HEK293 (cell line): ENCODE data around the gene TMEM184B.

Source experiments
- CTCF ChIA-PET: fragments of 350-600 bp; formaldehyde crosslinking; extraction: SDS; loops from one replicate; lab custom pipeline; 2021; ENCODE audit warnings: antibody characterized with exemption; lab: Yijun Ruan, JAX
- POLR2A ChIA-PET: fragments of 300-600 bp; formaldehyde crosslinking; extraction: SDS; loops from one replicate; lab custom pipeline; 2020; ENCODE audit warnings: antibody characterized with exemption, inconsistent platforms; lab: Yijun Ruan, JAX
- H3K27ac ChIP-seq: fragments of 200-500 bp; sonication (Bioruptor generic); 2 replicates; pipeline ENCODE4 v1.5.1; 2014; ENCODE audit warnings: low read depth, low read length, control low read depth, inconsistent platforms; ENCODE audit errors: extremely low read depth
- H3K36me3 ChIP-seq, 2 experiments: fragments of 200-500 bp in 1 of 2; sonication (Bioruptor generic) in 1 of 2; 1 replicate in 1 of 2; 2 replicates in 1 of 2; pipeline ENCODE4 v1.5.1; 2014 to 2017; ENCODE audit warnings: inconsistent platforms in 2 of 2, low read length in 2 of 2; ENCODE audit not compliant: control insufficient read depth in 2 of 2, insufficient read depth in 1 of 2
- H3K4me1 ChIP-seq: fragments of 200-500 bp; sonication (Bioruptor generic); 2 replicates; pipeline ENCODE4 v1.5.1; 2014; ENCODE audit warnings: mild to moderate bottlenecking, low read length, inconsistent platforms; ENCODE audit not compliant: control insufficient read depth, insufficient read depth
- H3K4me3 ChIP-seq: 2 replicates; pipeline ENCODE4 v1.5.1; 2011; ENCODE audit warnings: low read depth, mild to moderate bottlenecking, control low read depth, low read length, moderate library complexity
- H3K9me3 ChIP-seq: fragments of 200-500 bp; sonication (Bioruptor generic); 2 replicates; pipeline ENCODE4 v1.5.1; 2014; ENCODE audit warnings: low read depth, low read length, inconsistent platforms; ENCODE audit not compliant: control insufficient read depth, insufficient read depth
- SALL2 ChIP-seq: fragments of 450-650 bp; formaldehyde crosslinking; IDR thresholded peaks from 2 replicates; pipeline ENCODE4 v1.5.0; 2017; ENCODE audit warnings: missing biosample characterization, mild to moderate bottlenecking, missing genetic modification characterization, borderline replicate concordance
- ZEB2 ChIP-seq: fragments of 450-650 bp; formaldehyde crosslinking; IDR thresholded peaks from 2 replicates; pipeline ENCODE4 v1.5.1; 2016; ENCODE audit warnings: missing biosample characterization, missing genetic modification characterization
- ZIC2 ChIP-seq: fragments of 450-650 bp; formaldehyde crosslinking; IDR thresholded peaks from 2 replicates; pipeline ENCODE4 v1.5.1; 2016; ENCODE audit warnings: missing biosample characterization, missing genetic modification characterization
- ZNF175 ChIP-seq: fragments of 450-650 bp; formaldehyde crosslinking; IDR thresholded peaks from 2 replicates; pipeline ENCODE4 v1.5.1; 2016; ENCODE audit warnings: missing biosample characterization, missing genetic modification characterization
- ZNF211 ChIP-seq: fragments of 450-650 bp; formaldehyde crosslinking; IDR thresholded peaks from 2 replicates; pipeline ENCODE4 v1.5.1; 2016; ENCODE audit warnings: low read depth, missing biosample characterization, missing genetic modification characterization
- ZNF214 ChIP-seq: fragments of 450-650 bp; formaldehyde crosslinking; IDR thresholded peaks from 2 replicates; pipeline ENCODE4 v1.5.1; 2017; ENCODE audit warnings: missing biosample characterization, mild to moderate bottlenecking, missing genetic modification characterization, borderline replicate concordance
- ZNF324 ChIP-seq: fragments of 450-650 bp; formaldehyde crosslinking; IDR thresholded peaks from 2 replicates; pipeline ENCODE4 v1.5.1; 2016; ENCODE audit warnings: missing biosample characterization, missing genetic modification characterization
- ZNF354C ChIP-seq: fragments of 450-650 bp; formaldehyde crosslinking; IDR thresholded peaks from 2 replicates; pipeline ENCODE4 v1.5.1; 2016; ENCODE audit warnings: missing biosample characterization, missing genetic modification characterization, low read depth, borderline replicate concordance
- ZNF433 ChIP-seq: fragments of 450-650 bp; formaldehyde crosslinking; IDR thresholded peaks from 2 replicates; pipeline ENCODE4 v1.5.1; 2016; ENCODE audit warnings: missing biosample characterization, missing genetic modification characterization, low read depth
- ZNF48 ChIP-seq: fragments of 450-650 bp; formaldehyde crosslinking; IDR thresholded peaks from 2 replicates; pipeline ENCODE4 v1.5.1; 2016; ENCODE audit warnings: missing biosample characterization, missing genetic modification characterization
- ZNF560 ChIP-seq: fragments of 450-650 bp; formaldehyde crosslinking; IDR thresholded peaks from 2 replicates; pipeline ENCODE4 v1.5.1; 2017; ENCODE audit warnings: missing biosample characterization, missing genetic modification characterization, borderline replicate concordance
- ZNF621 ChIP-seq: fragments of 450-650 bp; formaldehyde crosslinking; IDR thresholded peaks from 2 replicates; pipeline ENCODE4 v1.5.1; 2017; ENCODE audit warnings: missing biosample characterization, missing genetic modification characterization
- ZNF704 ChIP-seq: fragments of 450-650 bp; formaldehyde crosslinking; IDR thresholded peaks from 2 replicates; pipeline ENCODE4 v1.5.1; 2016; ENCODE audit warnings: missing biosample characterization, missing genetic modification characterization
- ZNF768 ChIP-seq: fragments of 450-650 bp; formaldehyde crosslinking; IDR thresholded peaks from 2 replicates; pipeline ENCODE4 v1.5.1; 2018; ENCODE audit warnings: missing biosample characterization, mild to moderate bottlenecking, missing genetic modification characterization
- ZNF777 ChIP-seq: fragments of 450-650 bp; formaldehyde crosslinking; IDR thresholded peaks from 2 replicates; pipeline ENCODE4 v1.5.1; 2017; ENCODE audit warnings: missing biosample characterization, missing genetic modification characterization, borderline replicate concordance
- ZNF830 ChIP-seq: fragments of 450-650 bp; IDR thresholded peaks from 2 replicates; pipeline ENCODE4 v1.5.0; 2018; ENCODE audit warnings: missing biosample characterization, missing genetic modification characterization, low read depth, mild to moderate bottlenecking, moderate library complexity
- TF ChIP-seq, protein P1 (sequence below): fragments of 450-650 bp; formaldehyde crosslinking; IDR thresholded peaks from 2 replicates; pipeline ENCODE4 v1.5.1; 2016; ENCODE audit warnings: missing biosample characterization, missing genetic modification characterization
- TF ChIP-seq, protein P2 (sequence below): fragments of 450-650 bp; formaldehyde crosslinking; IDR thresholded peaks from 2 replicates; pipeline ENCODE4 v1.5.1; 2016; ENCODE audit warnings: missing biosample characterization, missing genetic modification characterization, low read depth
- TF ChIP-seq, protein P3 (sequence below): fragments of 450-650 bp; formaldehyde crosslinking; IDR thresholded peaks from 2 replicates; pipeline ENCODE4 v1.5.1; 2016; ENCODE audit warnings: missing biosample characterization, missing genetic modification characterization, borderline replicate concordance

Gene TMEM184B

GRCh38 chr22:38257181-38257580, 15.6 kb downstream of the TMEM184B start:
- H3K36me3 ChIP-seq: no peaks in the 10 kb centered on the region; a peak in 1 of 3 replicates
- POLR2A ChIA-PET: no interaction called here
- H3K27ac ChIP-seq: no peak overlapping the region
- TF ChIP-seq ZNF433: no peak
- TF ChIP-seq ZNF324 (tag by site-specific recombination): no peak
- TF ChIP-seq ZNF830 (tag by site-specific recombination): no peak
- TF ChIP-seq, protein P1, sequence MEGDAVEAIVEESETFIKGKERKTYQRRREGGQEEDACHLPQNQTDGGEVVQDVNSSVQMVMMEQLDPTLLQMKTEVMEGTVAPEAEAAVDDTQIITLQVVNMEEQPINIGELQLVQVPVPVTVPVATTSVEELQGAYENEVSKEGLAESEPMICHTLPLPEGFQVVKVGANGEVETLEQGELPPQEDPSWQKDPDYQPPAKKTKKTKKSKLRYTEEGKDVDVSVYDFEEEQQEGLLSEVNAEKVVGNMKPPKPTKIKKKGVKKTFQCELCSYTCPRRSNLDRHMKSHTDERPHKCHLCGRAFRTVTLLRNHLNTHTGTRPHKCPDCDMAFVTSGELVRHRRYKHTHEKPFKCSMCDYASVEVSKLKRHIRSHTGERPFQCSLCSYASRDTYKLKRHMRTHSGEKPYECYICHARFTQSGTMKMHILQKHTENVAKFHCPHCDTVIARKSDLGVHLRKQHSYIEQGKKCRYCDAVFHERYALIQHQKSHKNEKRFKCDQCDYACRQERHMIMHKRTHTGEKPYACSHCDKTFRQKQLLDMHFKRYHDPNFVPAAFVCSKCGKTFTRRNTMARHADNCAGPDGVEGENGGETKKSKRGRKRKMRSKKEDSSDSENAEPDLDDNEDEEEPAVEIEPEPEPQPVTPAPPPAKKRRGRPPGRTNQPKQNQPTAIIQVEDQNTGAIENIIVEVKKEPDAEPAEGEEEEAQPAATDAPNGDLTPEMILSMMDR: no peak
- no peak for TF ChIP-seq ZNF211 (tag by site-specific recombination)
- no peak for TF ChIP-seq ZNF560 (tag by site-specific recombination)
- TF ChIP-seq ZNF175: no peak
- TF ChIP-seq ZNF777 (tag by site-specific recombination): no peak
- TF ChIP-seq ZNF48: no peak
- TF ChIP-seq, protein P2, sequence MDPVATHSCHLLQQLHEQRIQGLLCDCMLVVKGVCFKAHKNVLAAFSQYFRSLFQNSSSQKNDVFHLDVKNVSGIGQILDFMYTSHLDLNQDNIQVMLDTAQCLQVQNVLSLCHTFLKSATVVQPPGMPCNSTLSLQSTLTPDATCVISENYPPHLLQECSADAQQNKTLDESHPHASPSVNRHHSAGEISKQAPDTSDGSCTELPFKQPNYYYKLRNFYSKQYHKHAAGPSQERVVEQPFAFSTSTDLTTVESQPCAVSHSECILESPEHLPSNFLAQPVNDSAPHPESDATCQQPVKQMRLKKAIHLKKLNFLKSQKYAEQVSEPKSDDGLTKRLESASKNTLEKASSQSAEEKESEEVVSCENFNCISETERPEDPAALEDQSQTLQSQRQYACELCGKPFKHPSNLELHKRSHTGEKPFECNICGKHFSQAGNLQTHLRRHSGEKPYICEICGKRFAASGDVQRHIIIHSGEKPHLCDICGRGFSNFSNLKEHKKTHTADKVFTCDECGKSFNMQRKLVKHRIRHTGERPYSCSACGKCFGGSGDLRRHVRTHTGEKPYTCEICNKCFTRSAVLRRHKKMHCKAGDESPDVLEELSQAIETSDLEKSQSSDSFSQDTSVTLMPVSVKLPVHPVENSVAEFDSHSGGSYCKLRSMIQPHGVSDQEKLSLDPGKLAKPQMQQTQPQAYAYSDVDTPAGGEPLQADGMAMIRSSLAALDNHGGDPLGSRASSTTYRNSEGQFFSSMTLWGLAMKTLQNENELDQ: no peak
- no peak for TF ChIP-seq ZNF354C (tag by site-specific recombination)
- TF ChIP-seq ZEB2: no peak
- TF ChIP-seq ZNF621: no peak
- TF ChIP-seq ZNF214 (tag by site-specific recombination): no peak
- TF ChIP-seq, protein P3, sequence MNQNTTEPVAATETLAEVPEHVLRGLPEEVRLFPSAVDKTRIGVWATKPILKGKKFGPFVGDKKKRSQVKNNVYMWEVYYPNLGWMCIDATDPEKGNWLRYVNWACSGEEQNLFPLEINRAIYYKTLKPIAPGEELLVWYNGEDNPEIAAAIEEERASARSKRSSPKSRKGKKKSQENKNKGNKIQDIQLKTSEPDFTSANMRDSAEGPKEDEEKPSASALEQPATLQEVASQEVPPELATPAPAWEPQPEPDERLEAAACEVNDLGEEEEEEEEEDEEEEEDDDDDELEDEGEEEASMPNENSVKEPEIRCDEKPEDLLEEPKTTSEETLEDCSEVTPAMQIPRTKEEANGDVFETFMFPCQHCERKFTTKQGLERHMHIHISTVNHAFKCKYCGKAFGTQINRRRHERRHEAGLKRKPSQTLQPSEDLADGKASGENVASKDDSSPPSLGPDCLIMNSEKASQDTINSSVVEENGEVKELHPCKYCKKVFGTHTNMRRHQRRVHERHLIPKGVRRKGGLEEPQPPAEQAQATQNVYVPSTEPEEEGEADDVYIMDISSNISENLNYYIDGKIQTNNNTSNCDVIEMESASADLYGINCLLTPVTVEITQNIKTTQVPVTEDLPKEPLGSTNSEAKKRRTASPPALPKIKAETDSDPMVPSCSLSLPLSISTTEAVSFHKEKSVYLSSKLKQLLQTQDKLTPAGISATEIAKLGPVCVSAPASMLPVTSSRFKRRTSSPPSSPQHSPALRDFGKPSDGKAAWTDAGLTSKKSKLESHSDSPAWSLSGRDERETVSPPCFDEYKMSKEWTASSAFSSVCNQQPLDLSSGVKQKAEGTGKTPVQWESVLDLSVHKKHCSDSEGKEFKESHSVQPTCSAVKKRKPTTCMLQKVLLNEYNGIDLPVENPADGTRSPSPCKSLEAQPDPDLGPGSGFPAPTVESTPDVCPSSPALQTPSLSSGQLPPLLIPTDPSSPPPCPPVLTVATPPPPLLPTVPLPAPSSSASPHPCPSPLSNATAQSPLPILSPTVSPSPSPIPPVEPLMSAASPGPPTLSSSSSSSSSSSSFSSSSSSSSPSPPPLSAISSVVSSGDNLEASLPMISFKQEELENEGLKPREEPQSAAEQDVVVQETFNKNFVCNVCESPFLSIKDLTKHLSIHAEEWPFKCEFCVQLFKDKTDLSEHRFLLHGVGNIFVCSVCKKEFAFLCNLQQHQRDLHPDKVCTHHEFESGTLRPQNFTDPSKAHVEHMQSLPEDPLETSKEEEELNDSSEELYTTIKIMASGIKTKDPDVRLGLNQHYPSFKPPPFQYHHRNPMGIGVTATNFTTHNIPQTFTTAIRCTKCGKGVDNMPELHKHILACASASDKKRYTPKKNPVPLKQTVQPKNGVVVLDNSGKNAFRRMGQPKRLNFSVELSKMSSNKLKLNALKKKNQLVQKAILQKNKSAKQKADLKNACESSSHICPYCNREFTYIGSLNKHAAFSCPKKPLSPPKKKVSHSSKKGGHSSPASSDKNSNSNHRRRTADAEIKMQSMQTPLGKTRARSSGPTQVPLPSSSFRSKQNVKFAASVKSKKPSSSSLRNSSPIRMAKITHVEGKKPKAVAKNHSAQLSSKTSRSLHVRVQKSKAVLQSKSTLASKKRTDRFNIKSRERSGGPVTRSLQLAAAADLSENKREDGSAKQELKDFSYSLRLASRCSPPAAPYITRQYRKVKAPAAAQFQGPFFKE (tag by site-specific recombination): no peak
- TF ChIP-seq ZNF704 (tag by site-specific recombination): no peak
- TF ChIP-seq SALL2 (tag by site-specific recombination): no peak
- TF ChIP-seq ZNF768 (tag by site-specific recombination): no peak
- no peak for TF ChIP-seq ZIC2 (tag by site-specific recombination)
- TF ChIP-seq, all 188 proteins: peak for 0
- H3K4me1 ChIP-seq: peaks cover 11% of the 10 kb centered on the region
- H3K4me3 ChIP-seq: no peak overlapping the region
- CTCF ChIA-PET: interaction anchor here (0.6 to 1.9 kb wide), 6 partner anchors 27 to 246 kb away, joined by 3 to 8 read pairs (median 4); no protein-coding TSS in a partner anchor
- H3K9me3 ChIP-seq: no peaks in the 10 kb centered on the region
